ENCODE data around the gene CDK14.
A peak's percentile ranks its signal among the peaks of the same experiment; 100 is the strongest.

DNA sequence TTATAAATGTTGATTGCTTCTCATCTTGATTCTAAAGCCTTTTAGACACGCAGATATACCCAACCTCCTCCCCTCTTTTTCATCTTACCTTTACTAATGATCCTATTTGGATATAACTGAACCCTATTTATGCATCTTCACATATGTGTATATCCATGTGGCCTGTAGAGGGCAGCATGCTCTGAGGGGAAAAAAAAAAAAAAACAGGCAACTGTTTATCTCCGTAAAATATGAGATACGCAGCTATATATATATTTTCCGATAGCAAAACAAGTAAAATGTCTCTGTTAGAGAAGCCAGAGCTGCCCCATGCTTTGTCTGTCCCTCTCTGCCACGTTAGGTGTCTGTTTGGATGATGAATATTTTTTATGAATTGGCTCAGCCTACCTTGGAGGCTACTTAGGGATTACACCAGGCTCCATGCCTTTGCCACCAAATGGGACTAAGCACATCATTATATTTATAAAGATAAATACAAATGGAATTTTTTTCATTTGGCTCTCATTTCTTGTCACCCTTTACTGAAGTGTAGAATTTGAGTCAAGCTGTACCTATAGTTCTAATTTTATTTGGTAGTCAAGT is 493.4 kb downstream of the CDK14 start:
- TF ChIP-seq, protein P1, sequence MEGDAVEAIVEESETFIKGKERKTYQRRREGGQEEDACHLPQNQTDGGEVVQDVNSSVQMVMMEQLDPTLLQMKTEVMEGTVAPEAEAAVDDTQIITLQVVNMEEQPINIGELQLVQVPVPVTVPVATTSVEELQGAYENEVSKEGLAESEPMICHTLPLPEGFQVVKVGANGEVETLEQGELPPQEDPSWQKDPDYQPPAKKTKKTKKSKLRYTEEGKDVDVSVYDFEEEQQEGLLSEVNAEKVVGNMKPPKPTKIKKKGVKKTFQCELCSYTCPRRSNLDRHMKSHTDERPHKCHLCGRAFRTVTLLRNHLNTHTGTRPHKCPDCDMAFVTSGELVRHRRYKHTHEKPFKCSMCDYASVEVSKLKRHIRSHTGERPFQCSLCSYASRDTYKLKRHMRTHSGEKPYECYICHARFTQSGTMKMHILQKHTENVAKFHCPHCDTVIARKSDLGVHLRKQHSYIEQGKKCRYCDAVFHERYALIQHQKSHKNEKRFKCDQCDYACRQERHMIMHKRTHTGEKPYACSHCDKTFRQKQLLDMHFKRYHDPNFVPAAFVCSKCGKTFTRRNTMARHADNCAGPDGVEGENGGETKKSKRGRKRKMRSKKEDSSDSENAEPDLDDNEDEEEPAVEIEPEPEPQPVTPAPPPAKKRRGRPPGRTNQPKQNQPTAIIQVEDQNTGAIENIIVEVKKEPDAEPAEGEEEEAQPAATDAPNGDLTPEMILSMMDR (IDR thresholded peaks at IDR 0.05): peak; percentile 34 to 68 (median 51)
- TF ChIP-seq POLR2A (IDR thresholded peaks at IDR 0.05): no peak
